Neutrophil (primary cell): ENCODE results near the gene MACF1.

Experiments
- H3K27ac ChIP-seq: fragments of 200-600 bp; sonication (generic); 2 replicates; pipeline ENCODE4 v1.5.1; 2016; ENCODE audit warnings: mild to moderate bottlenecking, moderate library complexity
- H3K27me3 ChIP-seq: fragments of 200-600 bp; sonication (generic); 2 replicates; pipeline ENCODE4 v1.6.0; 2016; ENCODE audit warnings: mild to moderate bottlenecking
- H3K36me3 ChIP-seq: fragments of 200-600 bp; sonication (generic); 2 replicates; pipeline ENCODE4 v1.5.1; 2017
- H3K4me1 ChIP-seq, 2 experiments: fragments of 200-600 bp in 1 of 2; sonication (generic) in 1 of 2; 1 replicate in 1 of 2; 2 replicates in 1 of 2; pipeline versions ENCODE4 v1.5.1 to v1.6.1; 2013 to 2016; ENCODE audit warnings: low read depth in 1 of 2, low read length in 1 of 2, mild to moderate bottlenecking in 1 of 2, moderate library complexity in 1 of 2; ENCODE audit not compliant: control insufficient read depth in 1 of 2, insufficient read depth in 1 of 2
- H3K4me3 ChIP-seq, 2 experiments: fragments of 200-600 bp in 1 of 2; sonication (generic) in 1 of 2; 1 replicate in 1 of 2; 2 replicates in 1 of 2; pipeline ENCODE4 v1.5.1; 2013 to 2016; ENCODE audit warnings: low read depth in 1 of 2, low read length in 1 of 2, mild to moderate bottlenecking in 1 of 2, moderate library complexity in 1 of 2
- H3K9me3 ChIP-seq: fragments of 200-600 bp; sonication (generic); 2 replicates; pipeline ENCODE4 v1.5.1; 2016
- CTCF ChIP-seq: fragments of 200-600 bp; sonication (generic); IDR thresholded peaks from 2 replicates; pipeline ENCODE4 v1.5.1; 2016; ENCODE audit warnings: antibody characterized with exemption

The MACF1 gene

GRCh38 chr1:39277879-39278278, 73.4 kb downstream of the MACF1 start:
- Histone ChIP-seq H3K27ac (no peak overlapping the region), H3K9me3 (no peaks in the 10 kb centered on the region), H3K4me1 (no peaks in the 10 kb centered on the region), H3K27me3 (no peaks in the 10 kb centered on the region), H3K4me3 (no peak overlapping the region), H3K36me3 (peaks cover 13% of the 10 kb centered on the region)
- TF ChIP-seq CTCF = no peak

GRCh38 chr1:39282537-39283216, 78.2 kb downstream of the MACF1 start:
- Histone ChIP-seq H3K4me3 (no peak overlapping the region), H3K9me3 (no peaks in the 10 kb centered on the region), H3K36me3 (peaks cover 61% of the 10 kb centered on the region), H3K4me1 (no peaks in the 10 kb centered on the region), H3K27me3 (no peaks in the 10 kb centered on the region), H3K27ac (no peak overlapping the region)
- no peak for TF ChIP-seq CTCF

GRCh38 chr1:39283858-39284257, 79.4 kb downstream of the MACF1 start:
- no peaks in the 10 kb centered on the region for H3K27me3 ChIP-seq
- no peaks in the 10 kb centered on the region for H3K4me1 ChIP-seq
- peaks cover 70% of the 10 kb centered on the region for H3K36me3 ChIP-seq

GRCh38 chr1:39287541-39287940, 83.0 kb downstream of the MACF1 start:
- H3K4me1 ChIP-seq = no peaks in the 10 kb centered on the region
- no peak for TF ChIP-seq CTCF
- peaks cover 80% of the 10 kb centered on the region for H3K36me3 ChIP-seq
- H3K27me3 ChIP-seq = no peaks in the 10 kb centered on the region
- no peak overlapping the region for H3K4me3 ChIP-seq
- no peak overlapping the region for H3K27ac ChIP-seq
- no peaks in the 10 kb centered on the region for H3K9me3 ChIP-seq

More at GRCh38 chr1:39283858-39284257, 79.4 kb downstream of the MACF1 start:
- TF ChIP-seq CTCF = no peak
- H3K27ac ChIP-seq = no peak overlapping the region
- H3K9me3 ChIP-seq = no peaks in the 10 kb centered on the region
- H3K4me3 ChIP-seq = no peak overlapping the region

- H3K9me3 ChIP-seq = no peaks in the 10 kb centered on the region
- TF ChIP-seq CTCF = no peak
- H3K27me3 ChIP-seq = no peaks in the 10 kb centered on the region
- no peak overlapping the region for H3K27ac ChIP-seq
- peaks cover 80% of the 10 kb centered on the region for H3K36me3 ChIP-seq
- H3K4me3 ChIP-seq = no peak overlapping the region
- no peaks in the 10 kb centered on the region for H3K4me1 ChIP-seq
Measured at GRCh38 chr1:39288735-39289465, 84.4 kb downstream of the MACF1 start.
